Transverse colon (tissue), 4 donors: ENCODE results near the gene FANK1. TPM values are rescaled to one million over a fixed set of nuclear protein-coding genes. Genes with fewer than 3 reads are reported as not detected.
"Not testable (repeated sequence)": the region's sequence is repeated elsewhere in the genome, so short reads cannot be mapped to it uniquely, and the experiment has no call there.

Experiments
- DNase-seq: peaks from one replicate; pipeline ENCODE4 v3.0.0-alpha.2; 2019
- H3K27ac ChIP-seq, 4 donors: fragments of 200-600 bp; sonication (generic); 2 replicates each; pipeline ENCODE4 v1.5.1; 2016 to 2018; ENCODE audit warnings: inconsistent platforms in 4 of 4
- H3K27me3 ChIP-seq: fragments of 200-600 bp; sonication (generic); 2 replicates; pipeline ENCODE4 v1.5.1; 2017; ENCODE audit warnings: inconsistent platforms
- H3K36me3 ChIP-seq, 4 donors: fragments of 200-600 bp; sonication (generic); 2 replicates each; pipeline ENCODE4 v1.5.1; 2017 to 2019; ENCODE audit warnings: inconsistent platforms in 4 of 4
- H3K4me1 ChIP-seq, 4 donors: fragments of 200-600 bp; sonication (generic); 2 replicates each; pipeline ENCODE4 v1.5.1; 2017 to 2020; ENCODE audit warnings: inconsistent platforms in 4 of 4
- H3K4me3 ChIP-seq, 4 donors: fragments of 200-600 bp; sonication (generic); 1 replicate in 1 of 4; 2 replicates in 3 of 4; pipeline versions ENCODE4 v1.5.1 to v1.6.1; 2017 to 2019; ENCODE audit warnings: inconsistent platforms in 4 of 4
- H3K9me3 ChIP-seq, 2 donors: fragments of 200-600 bp; sonication (generic); 2 replicates each; pipeline ENCODE4 v1.5.1; 2017 to 2019; ENCODE audit warnings: inconsistent platforms in 2 of 2
- POLR2AphosphoS5 ChIP-seq, 3 donors: sonication (generic); formaldehyde crosslinking; IDR thresholded peaks; one replicate each; pipeline ENCODE4 v1.6.1; 2016; ENCODE audit warnings: antibody characterized with exemption in 3 of 3
- WGBS, 2 donors: methylation state at CpG; one replicate each; pipeline ENCODE4 v1.1.5; 2018; ENCODE audit warnings: low coverage in 1 of 2; 5-methylcytosine and 5-hydroxymethylcytosine counted together
- in situ Hi-C, 4 donors: fragments of 200-750 bp; cut with MboI; loops; one replicate each; pipeline versions ENCODE4 v1.15.0 to v1.15.1; 2017; ENCODE audit warnings: low sequenced_read_pairs in 3 of 4, low pct_ligation_motif_present in 1 of 4, low pct_unique_long_range_greater_than_20kb in 1 of 4
- intact Hi-C: fragments of 100-400 bp; cut with DNase I; formaldehyde crosslinking; loops from one replicate; pipeline ENCODE4 v1.15.1; 2023; ENCODE audit warnings: low total_unique reads
- total RNA-seq, 4 donors: library from RNA; depleted of rRNA; stranded (reverse); fragments of >200 nt; gene quantifications; one replicate each; pipeline ENCODE4 v1.1.0, GENCODE V29; 2016

FANK1 gene
- total RNA-seq, 4 donors from 2014 or later: 3.4 to 7.5 (median 5.7) TPM

GRCh38 chr10:125897317-125897716, 953 bp downstream of the FANK1 start:
- DNase-seq, H3K27me3 ChIP-seq, H3K27ac ChIP-seq, intact Hi-C loops, in situ Hi-C loops, H3K9me3 ChIP-seq, H3K36me3 ChIP-seq: not testable (repeated sequence)
- Histone ChIP-seq H3K4me3 (peak overlapping the region in 1 of 4 donors; percentile 89), H3K4me1 (peaks cover 0 to 34% (median 9%) of the 10 kb centered on the region in 4 donors)
- 35 to 37% methylated on average over 4 of the region's 4 CpGs for WGBS, 2 donors

GRCh38 chr10:125900963-125901362, 4.6 kb downstream of the FANK1 start:
- in situ Hi-C loops, H3K27ac ChIP-seq, H3K27me3 ChIP-seq, H3K36me3 ChIP-seq, H3K9me3 ChIP-seq, H3K4me1 ChIP-seq, DNase-seq, H3K4me3 ChIP-seq, intact Hi-C loops: not testable (repeated sequence)
- 67 to 89% methylated on average over 2 to 3 of the region's 3 CpGs for WGBS, 2 donors

GRCh38 chr10:125903135-125903640, 6.8 kb downstream of the FANK1 start:
- DNase-seq, H3K27me3 ChIP-seq, in situ Hi-C loops, intact Hi-C loops, H3K9me3 ChIP-seq, H3K36me3 ChIP-seq, H3K27ac ChIP-seq, H3K4me3 ChIP-seq: not testable (repeated sequence)
- peaks cover 0 to 12% (median 2%) of the 10 kb centered on the region in 4 donors for H3K4me1 ChIP-seq
- WGBS, 2 donors: 66 to 92% methylated on average over 2 to 3 of the region's 3 CpGs

- H3K9me3 ChIP-seq, H3K4me3 ChIP-seq, in situ Hi-C loops, intact Hi-C loops, H3K36me3 ChIP-seq, DNase-seq, H3K27me3 ChIP-seq, H3K27ac ChIP-seq: not testable (repeated sequence)
- peaks cover 0 to 11% (median 2%) of the 10 kb centered on the region in 4 donors for H3K4me1 ChIP-seq
- WGBS, 2 donors: 49 to 67% methylated on average over 2 to 5 of the region's 5 CpGs
Measured at GRCh38 chr10:125905069-125905994, 9.0 kb downstream of the FANK1 start.

GRCh38 chr10:125907598-125907997, 11.2 kb downstream of the FANK1 start:
- intact Hi-C loops, H3K27me3 ChIP-seq, in situ Hi-C loops, H3K4me3 ChIP-seq, H3K36me3 ChIP-seq, H3K9me3 ChIP-seq: not testable (repeated sequence)
- 50 to 86% methylated on average over 1 to 2 of the region's 2 CpGs for WGBS, 2 donors
- DNase-seq: peak; percentile 48
- Histone ChIP-seq H3K4me1 (peaks cover 0 to 24% (median 6%) of the 10 kb centered on the region in 4 donors), H3K27ac (peak overlapping the region; percentile 25 to 57 (median 34))
- peak in 1 of 3 donors; percentile 32 for TF ChIP-seq POLR2AphosphoS5 (IDR thresholded peaks at IDR 0.05)

- H3K27ac ChIP-seq, H3K4me3 ChIP-seq, intact Hi-C loops, H3K27me3 ChIP-seq, H3K9me3 ChIP-seq, H3K36me3 ChIP-seq, in situ Hi-C loops, DNase-seq: not testable (repeated sequence)
- 54 to 67% methylated on average over 2 of the region's 2 CpGs for WGBS, 2 donors
- peaks cover 0 to 31% (median 12%) of the 10 kb centered on the region in 4 donors for H3K4me1 ChIP-seq
Measured at GRCh38 chr10:125908813-125909212, 12.4 kb downstream of the FANK1 start.

- intact Hi-C loops, H3K27me3 ChIP-seq, DNase-seq, H3K27ac ChIP-seq, in situ Hi-C loops, H3K9me3 ChIP-seq, H3K4me3 ChIP-seq, H3K36me3 ChIP-seq: not testable (repeated sequence)
- WGBS, 2 donors: 88 to 97% methylated on average over 3 of the region's 3 CpGs
- peaks cover 0 to 31% (median 12%) of the 10 kb centered on the region in 4 donors for H3K4me1 ChIP-seq
Measured at GRCh38 chr10:125909491-125909890, 13.1 kb downstream of the FANK1 start.
